Central memory CD4-positive, alpha-beta T cell (primary cell): ENCODE measurements around the gene PIK3R6.
"Not testable (repeated sequence)": the region's sequence is repeated elsewhere in the genome, so short reads cannot be mapped to it uniquely, and the experiment has no call there.

Experiments used
- DNase-seq: peaks from one replicate; pipeline ENCODE4 v3.0.0; 2022

PIK3R6 gene

DNA sequence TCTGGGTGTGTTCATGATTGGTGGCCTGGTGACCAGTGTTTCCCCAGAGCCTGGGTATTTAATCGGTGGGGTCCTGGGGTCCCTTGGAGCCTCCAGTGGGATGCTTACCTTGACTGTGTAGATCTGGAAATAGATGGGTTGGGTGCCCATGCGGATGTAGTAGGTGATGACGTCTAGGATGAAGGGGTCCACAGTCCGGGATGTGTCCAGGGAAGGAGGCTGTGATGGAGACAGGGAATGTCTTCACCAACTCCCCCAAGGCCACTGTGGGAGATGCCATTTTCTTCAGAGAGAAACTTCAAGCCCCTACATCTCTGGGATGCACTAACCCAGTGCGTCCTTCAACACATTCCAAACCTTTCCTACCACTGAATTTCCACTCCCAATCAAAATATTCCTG lies 44.2 kb downstream of the PIK3R6 start:
- DNase-seq = no peak

DNA sequence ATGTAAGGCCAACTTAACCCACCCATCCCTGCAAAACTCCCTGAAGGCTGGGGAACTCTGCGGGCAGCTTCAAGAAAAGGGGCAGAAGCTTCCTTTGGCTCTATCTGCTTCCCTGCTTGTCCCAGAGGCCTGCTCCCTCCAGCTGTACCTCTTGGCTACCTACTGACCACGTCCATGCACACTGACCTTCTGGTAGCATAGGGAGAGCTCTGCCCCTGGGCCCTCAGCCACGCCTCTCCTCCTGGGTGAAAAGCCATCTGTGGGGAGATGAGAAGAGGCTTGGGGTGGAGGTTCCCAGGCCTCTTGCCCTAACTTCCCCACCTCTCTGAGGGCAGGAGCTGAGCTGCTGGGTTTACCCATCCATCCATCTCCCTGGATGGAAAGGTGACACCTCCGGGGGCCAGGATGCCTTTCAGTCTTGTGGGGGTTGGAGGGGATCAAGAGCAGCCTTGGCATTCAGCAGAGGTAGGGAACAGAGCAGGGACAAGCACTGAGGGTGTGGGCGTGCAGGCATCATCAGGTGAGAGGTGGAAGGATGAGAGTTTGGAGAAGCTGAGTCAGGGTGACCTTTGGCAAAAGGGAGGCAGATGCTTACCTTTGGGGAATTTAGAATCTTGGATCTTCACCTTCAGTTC lies 45.0 kb downstream of the PIK3R6 start:
- no peak for DNase-seq

DNA sequence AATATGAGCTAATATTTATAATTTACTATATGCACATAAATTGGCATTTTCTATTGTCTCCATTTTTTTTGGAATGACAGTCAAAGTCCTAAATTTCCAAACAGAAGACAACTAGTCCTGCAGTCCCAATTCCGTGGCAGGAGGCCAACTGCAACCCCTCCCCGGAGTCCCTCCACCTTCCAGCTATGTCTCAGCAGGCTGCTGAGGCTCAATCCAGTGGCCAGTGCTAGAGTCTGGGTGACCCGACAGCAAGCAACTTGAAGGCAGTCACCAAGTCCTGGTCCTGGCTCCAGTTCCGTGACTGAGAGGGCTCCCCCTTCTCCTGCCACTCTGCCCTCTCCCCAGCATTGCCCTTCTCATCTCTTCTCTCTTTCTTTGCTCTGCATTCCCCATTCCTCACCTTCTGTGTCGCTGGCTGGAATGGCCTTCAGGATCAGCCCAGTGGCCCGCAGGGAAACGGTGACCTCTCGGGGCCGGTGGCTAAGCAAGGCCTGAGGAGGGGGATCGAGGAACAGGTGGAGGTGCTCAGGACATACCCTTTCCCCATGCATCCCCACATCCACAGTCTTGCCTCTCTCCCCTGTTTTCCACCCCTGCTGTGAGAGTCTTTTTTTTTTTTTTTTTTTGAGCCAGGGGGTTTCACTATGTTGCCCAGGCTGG lies 45.9 kb downstream of the PIK3R6 start:
- DNase-seq = no peak

- DNase-seq = no peak
Measured at GRCh38 chr17:8820311-8821010, 47.0 kb downstream of the PIK3R6 start.

- DNase-seq = no peak
Measured at GRCh38 chr17:8818654-8819330, 48.7 kb downstream of the PIK3R6 start.

DNA sequence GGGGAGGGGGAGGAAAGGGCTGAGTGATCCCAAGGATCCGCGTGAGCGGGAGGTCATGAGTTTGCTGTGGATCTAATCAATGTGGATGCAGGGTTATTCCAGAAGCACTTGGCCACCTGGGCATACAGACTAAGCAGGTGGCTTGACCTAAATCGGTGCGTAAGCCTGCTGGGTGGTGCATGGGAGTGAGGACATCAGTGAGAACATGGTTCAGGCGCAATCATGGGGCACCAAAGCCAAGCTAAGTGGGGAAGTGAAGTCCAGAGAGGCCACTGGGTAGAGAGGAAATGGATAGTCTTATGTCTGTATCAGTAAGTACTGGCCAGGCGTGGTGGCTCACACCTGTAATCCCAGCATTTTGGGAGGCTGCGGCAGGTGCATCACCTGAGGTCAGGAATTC lies 49.4 kb downstream of the PIK3R6 start:
- DNase-seq = no peak

DNA sequence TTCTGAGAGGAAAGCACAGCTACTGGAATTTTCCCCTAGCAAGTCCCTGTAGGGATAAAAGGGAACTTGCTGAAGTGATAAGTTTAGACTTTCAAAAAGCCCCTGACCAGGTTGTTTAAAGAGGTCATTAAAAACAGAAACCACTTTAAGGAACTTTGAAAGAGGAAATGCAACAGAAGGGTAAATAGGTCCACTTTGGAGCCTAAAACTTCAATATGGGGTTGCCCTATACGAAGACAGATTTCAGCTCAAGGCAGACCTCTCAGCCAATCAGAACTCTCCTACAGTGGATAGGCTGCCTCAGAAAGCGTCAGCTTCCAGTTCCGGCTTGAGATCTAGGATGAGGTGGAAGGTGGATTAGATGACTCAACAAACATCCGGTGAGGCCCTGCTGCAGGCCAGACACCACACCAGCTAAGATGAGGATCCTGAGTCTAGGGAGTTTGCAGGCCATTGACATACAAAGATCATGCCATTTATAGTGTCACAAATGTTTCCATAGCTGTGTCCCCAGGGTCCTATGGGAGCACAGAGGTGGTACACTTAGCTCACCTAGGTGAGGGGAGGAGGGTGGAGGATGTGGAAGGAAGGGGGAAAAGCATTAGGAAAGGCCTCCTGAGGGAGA lies 60.4 kb downstream of the PIK3R6 start:
- no peak for DNase-seq

DNA sequence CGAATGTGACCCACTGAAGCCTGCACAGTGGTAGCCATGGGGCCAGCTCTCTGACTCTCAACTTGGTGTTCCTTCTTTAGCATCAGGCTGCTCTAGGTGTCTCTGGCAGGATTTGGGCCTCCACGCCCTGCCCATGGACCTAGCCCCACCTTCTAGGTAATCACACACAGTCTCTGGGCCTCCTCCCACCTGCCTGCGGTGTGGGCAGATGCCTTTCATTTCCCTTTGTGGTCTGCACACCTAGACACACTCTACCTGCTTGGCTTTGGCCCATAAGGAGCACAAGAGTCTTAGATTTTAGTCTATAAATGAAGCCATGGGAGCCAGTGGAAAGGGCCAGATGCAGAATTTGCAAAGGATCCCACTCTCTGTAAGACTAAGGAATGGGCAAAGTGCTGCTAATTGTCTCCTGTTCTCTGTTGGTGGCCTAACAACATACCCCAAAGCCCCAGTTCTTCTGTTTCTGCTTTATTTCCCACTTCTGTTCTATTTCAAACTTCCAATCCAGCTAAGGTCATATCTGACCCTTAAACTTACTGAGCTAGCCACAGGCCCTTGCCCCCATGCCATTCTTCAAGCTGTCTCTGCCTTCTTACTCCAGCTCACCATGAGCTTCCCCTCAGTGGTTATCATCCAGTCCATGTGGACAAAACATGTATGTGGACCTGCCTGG lies 61.1 kb downstream of the PIK3R6 start:
- no peak for DNase-seq

- DNase-seq = not testable (repeated sequence)
Measured at GRCh38 chr17:8805396-8805795, 62.1 kb downstream of the PIK3R6 start.

GRCh38 chr17:8803531-8804420 lies 63.7 kb downstream of the PIK3R6 start:
- no peak for DNase-seq

GRCh38 chr17:8801135-8801840 lies 66.2 kb downstream of the PIK3R6 start:
- DNase-seq = no peak

DNA sequence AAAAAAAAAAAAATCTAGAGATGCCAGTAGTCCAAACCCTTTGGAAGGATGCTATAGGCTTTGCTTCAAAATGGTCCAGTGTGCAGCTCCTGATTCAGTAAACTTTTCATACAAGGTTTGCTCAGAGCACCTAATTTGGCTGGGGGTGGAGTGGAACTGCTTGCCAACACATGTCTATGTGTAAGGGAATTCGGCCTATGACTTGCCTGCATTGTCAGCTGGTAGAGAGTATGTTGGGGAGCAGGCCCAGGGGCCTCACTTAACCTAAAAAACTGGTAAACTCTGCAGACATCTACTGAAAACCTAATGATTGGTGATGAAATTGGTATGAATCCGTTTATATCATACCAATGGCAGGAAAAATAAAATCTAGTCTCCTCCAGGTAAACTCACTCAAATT lies 66.8 kb downstream of the PIK3R6 start:
- no peak for DNase-seq

DNA sequence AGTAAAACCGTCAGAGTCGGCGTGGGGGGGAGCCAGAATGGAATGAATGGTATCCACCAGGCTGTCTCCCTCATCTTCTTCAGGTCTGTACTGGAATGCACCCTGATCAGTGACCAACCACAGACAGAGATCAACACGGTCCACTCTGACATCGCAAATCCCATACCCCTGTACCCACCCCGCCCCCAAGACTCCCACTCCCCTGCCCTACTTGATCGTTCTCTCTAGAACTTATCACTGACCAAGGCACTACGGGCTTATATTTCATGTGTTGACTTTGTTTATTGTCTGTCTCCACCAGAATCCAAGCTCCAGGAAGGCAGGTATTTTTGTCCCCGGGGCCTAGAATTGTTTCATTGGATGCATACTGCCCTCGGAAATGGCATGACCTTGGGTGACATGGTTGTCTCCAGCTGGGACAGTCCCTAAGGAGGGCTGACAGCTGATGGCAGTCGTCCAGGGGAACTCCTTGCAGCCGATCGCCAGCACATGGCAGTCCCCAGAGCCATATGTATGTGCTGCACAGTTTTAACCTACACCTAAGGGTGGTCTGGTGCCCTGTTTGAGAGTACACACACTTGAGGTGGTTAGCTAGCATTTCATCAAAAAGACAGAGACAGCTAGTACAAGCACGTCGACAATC lies 67.8 kb downstream of the PIK3R6 start:
- no peak for DNase-seq

DNA sequence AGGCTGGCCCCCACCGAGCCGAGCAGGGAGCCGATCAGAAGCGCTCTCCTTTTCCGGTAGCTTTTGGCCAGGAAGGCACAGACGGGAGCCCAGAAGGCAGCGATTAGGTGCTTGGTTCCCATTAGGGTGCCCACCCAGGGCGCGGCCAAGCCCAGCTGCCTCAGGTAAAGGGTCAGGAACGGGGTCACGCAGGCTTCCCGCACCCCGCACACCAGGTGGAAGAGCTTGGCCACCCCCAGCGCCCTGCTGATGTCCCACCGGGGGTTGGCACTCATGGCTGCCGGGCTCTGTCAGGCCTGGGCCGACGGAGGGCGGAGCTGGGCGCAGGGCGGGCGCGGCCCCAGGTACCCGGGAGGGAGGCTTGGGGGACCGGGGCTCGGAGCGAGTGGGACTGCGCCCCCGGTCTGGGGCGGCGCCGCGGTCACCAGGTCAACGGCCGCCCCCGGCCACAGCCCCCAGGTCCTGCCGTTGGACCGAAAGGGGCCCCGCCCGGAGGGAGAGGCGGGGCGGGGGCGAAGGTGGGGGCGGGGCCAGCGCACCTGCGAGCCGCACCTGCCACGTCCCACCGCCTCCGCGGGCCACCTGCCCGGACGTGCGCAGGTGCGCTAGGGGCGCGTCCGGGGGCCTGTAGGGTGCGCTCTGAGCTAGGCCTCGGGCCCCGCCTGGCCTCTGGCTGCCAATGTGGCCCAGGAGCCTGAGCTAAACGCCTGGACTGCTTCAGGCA lies 68.5 kb downstream of the PIK3R6 start, which contains the start of gene MFSD6L:
Gene MFSD6L, minus strand, starts transcription at position 520 of the 724 bp plus-strand sequence. Its CDS starts 245 bp downstream, at position 275.
- DNase-seq = no peak

GRCh38 chr17:8798176-8798845 lies 69.2 kb downstream of the PIK3R6 start:
- no peak for DNase-seq

DNA sequence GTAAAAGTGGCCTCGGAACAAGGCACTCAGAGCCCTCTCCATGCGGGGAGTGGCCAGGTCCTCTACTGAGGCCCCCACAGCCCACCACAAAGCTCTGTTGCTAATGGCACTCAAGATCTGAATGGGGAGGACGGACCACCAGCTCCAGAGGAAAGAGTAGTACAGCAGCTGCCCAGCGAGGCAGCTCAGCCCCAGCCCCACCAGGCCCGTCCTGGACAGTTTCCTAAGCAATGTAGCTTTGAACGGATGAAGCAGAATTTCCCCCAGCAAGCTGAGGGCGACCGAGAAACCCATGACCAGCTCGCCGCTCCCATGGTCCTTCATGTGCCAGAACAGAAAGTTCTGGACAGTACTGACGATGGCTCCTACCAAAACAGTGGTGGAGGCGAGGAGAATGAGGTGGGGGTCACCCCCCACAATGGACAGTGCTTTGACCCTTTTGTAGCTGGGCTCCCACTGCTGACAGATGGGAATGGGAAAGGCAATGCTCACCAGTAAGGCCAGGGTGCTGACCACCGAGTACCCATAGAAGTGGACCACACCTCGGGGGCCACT lies 69.8 kb downstream of the PIK3R6 start:
- DNase-seq = no peak

- no peak for DNase-seq
Measured at GRCh38 chr17:8794636-8795035, 72.8 kb downstream of the PIK3R6 start.

GRCh38 chr17:8793649-8794048 lies 73.8 kb downstream of the PIK3R6 start:
- no peak for DNase-seq
